H1 (cell line): ENCODE results near the gene DAZAP1. TPM values are rescaled to one million over a fixed set of nuclear protein-coding genes. Genes with fewer than 3 reads are reported as not detected.

Source experiments
- CTCF ChIA-PET: fragments of 300-600 bp; sonication (Branson Sonifier 250); formaldehyde crosslinking; loops from one replicate; lab custom pipeline; 2021; ENCODE audit not compliant: partially characterized antibody; lab: Charles Lee
- POLR2A ChIA-PET: fragments of 300-600 bp; sonication (Branson Sonifier 250); formaldehyde crosslinking; loops from one replicate; lab custom pipeline; 2021; ENCODE audit warnings: inconsistent platforms; ENCODE audit not compliant: partially characterized antibody; lab: Charles Lee
- DNase-seq, 2 experiments: peaks; one replicate each; pipeline versions ENCODE4 v3.0.0 to v3.0.0-alpha.2; 2010 to 2022; ENCODE audit warnings: low spot score in 2 of 2, low read depth in 1 of 2, mixed read lengths in 1 of 2
- FAIRE-seq: peaks from 2 replicates; lab custom pipeline; 2011; peaks lifted over from hg19 to GRCh38; lab: Jason Lieb, UNC
- H2AFZ ChIP-seq: 2 replicates; pipeline ENCODE4 v1.8.1; 2012; ENCODE audit warnings: low read length, inconsistent platforms
- H2AK5ac ChIP-seq: 2 replicates; pipeline ENCODE4 v1.6.1; 2013; ENCODE audit warnings: low read depth, low read length
- H2BK120ac ChIP-seq: replicated peaks from 2 replicates; pipeline ENCODE3; 2013; ENCODE audit warnings: low read depth, low read length, inconsistent platforms
- H2BK12ac ChIP-seq: 2 replicates; pipeline ENCODE4 v1.6.1; 2013; ENCODE audit warnings: low read depth, low read length
- H2BK15ac ChIP-seq: 2 replicates; pipeline ENCODE4 v1.6.1; 2013; ENCODE audit warnings: low read length
- H2BK20ac ChIP-seq: 2 replicates; pipeline ENCODE4 v1.6.1; 2013; ENCODE audit warnings: low read length
- H2BK5ac ChIP-seq: 2 replicates; pipeline ENCODE4 v1.6.1; 2013; ENCODE audit warnings: low read depth, low read length
- H3K14ac ChIP-seq: 2 replicates; pipeline ENCODE4 v1.6.1; 2013; ENCODE audit warnings: inconsistent platforms; ENCODE audit not compliant: insufficient read length
- H3K18ac ChIP-seq: 2 replicates; pipeline ENCODE4 v1.6.1; 2013; ENCODE audit warnings: low read length; ENCODE audit errors: extremely low read depth
- H3K23ac ChIP-seq: 2 replicates; pipeline ENCODE4 v1.6.1; 2013; ENCODE audit warnings: inconsistent platforms; ENCODE audit not compliant: insufficient read length
- H3K23me2 ChIP-seq: 2 replicates; pipeline ENCODE4 v1.6.1; 2013; ENCODE audit warnings: low read depth, low read length
- H3K27ac ChIP-seq: 2 replicates; pipeline ENCODE4 v1.6.1; 2011; ENCODE audit warnings: low read depth, low read length, inconsistent platforms
- H3K27me3 ChIP-seq, 4 experiments: replicated peaks in 1 of 4; 1 replicate in 1 of 4; 2 replicates in 3 of 4; pipeline versions ENCODE4 v1.6.1 to v1.8.1; 2011 to 2013; ENCODE audit warnings: low read length in 3 of 4, mild to moderate bottlenecking in 3 of 4, inconsistent platforms in 2 of 4, mixed read lengths in 2 of 4, moderate library complexity in 1 of 4; ENCODE audit not compliant: control insufficient read depth in 3 of 4, insufficient read depth in 3 of 4; ENCODE audit errors: extremely low read depth in 1 of 4
- H3K36me3 ChIP-seq, 4 experiments: 2 replicates each; pipeline versions ENCODE4 v1.6.1 to v1.8.1; 2011 to 2013; ENCODE audit warnings: mild to moderate bottlenecking in 4 of 4, low read length in 3 of 4, moderate library complexity in 2 of 4, control low read depth in 1 of 4, inconsistent platforms in 1 of 4; ENCODE audit not compliant: insufficient read depth in 4 of 4, control insufficient read depth in 2 of 4
- H3K4ac ChIP-seq: replicated peaks from 2 replicates; pipeline ENCODE3; 2013; ENCODE audit warnings: low read length, low read depth, mixed read lengths, inconsistent platforms; ENCODE audit not compliant: insufficient read length
- H3K4me1 ChIP-seq, 4 experiments: replicated peaks in 1 of 4; 1 replicate in 1 of 4; 2 replicates in 3 of 4; pipeline versions ENCODE4 v1.6.1 to v1.8.1; 2011 to 2013; ENCODE audit warnings: low read length in 3 of 4, inconsistent platforms in 2 of 4, mixed read lengths in 1 of 4; ENCODE audit not compliant: insufficient read depth in 4 of 4, control insufficient read depth in 3 of 4
- H3K4me2 ChIP-seq, 2 experiments: 2 replicates each; pipeline versions ENCODE4 v1.6.1 to v1.8.1; 2011 to 2013; ENCODE audit warnings: low read depth in 2 of 2, low read length in 2 of 2, control low read depth in 1 of 2, inconsistent platforms in 1 of 2, mild to moderate bottlenecking in 1 of 2; ENCODE audit not compliant: insufficient read depth in 1 of 2
- H3K4me3 ChIP-seq, 4 experiments: fragments of 200-600, 300-600 bp in 1 of 4; sonication (generic), shearing (Covaris generic), sonication (Bioruptor Twin) in 1 of 4; 2 replicates each; pipeline versions ENCODE4 v1.5.1 to v1.8.1; 2011 to 2016; ENCODE audit warnings: low read length in 4 of 4, low read depth in 3 of 4, control low read depth in 2 of 4, inconsistent platforms in 2 of 4, mild to moderate bottlenecking in 2 of 4, mixed read lengths in 1 of 4, moderate library complexity in 1 of 4; ENCODE audit not compliant: insufficient read depth in 2 of 4; ENCODE audit errors: extremely low read depth in 1 of 4
- H3K56ac ChIP-seq: replicated peaks from 2 replicates; pipeline ENCODE3; 2013; ENCODE audit warnings: low read depth, mild to moderate bottlenecking, mixed read lengths, low read length, inconsistent platforms; ENCODE audit not compliant: insufficient read length
- H3K79me1 ChIP-seq: 2 replicates; pipeline ENCODE4 v1.6.1; 2013; ENCODE audit warnings: low read depth, low read length, control low read depth
- H3K79me2 ChIP-seq, 2 experiments: 2 replicates each; pipeline versions ENCODE4 v1.6.1 to v1.8.1; 2012 to 2013; ENCODE audit warnings: low read length in 2 of 2, mild to moderate bottlenecking in 2 of 2, inconsistent platforms in 1 of 2; ENCODE audit not compliant: insufficient read depth in 2 of 2, control insufficient read depth in 1 of 2
- H3K9ac ChIP-seq, 4 experiments: replicated peaks in 1 of 4; 1 replicate in 1 of 4; 2 replicates in 3 of 4; pipeline versions ENCODE4 v1.6.1 to v1.8.1; 2011 to 2013; ENCODE audit warnings: low read depth in 3 of 4, low read length in 3 of 4, control low read depth in 2 of 4, mild to moderate bottlenecking in 2 of 4, moderate library complexity in 2 of 4, inconsistent platforms in 1 of 4; ENCODE audit errors: extremely low read depth in 1 of 4
- H3K9me3 ChIP-seq, 2 experiments: 2 replicates each; pipeline versions ENCODE4 v1.6.1 to v1.8.1; 2012 to 2013; ENCODE audit warnings: mild to moderate bottlenecking in 2 of 2, moderate library complexity in 2 of 2, control low read depth in 1 of 2, inconsistent platforms in 1 of 2, low read depth in 1 of 2, low read length in 1 of 2, mixed read lengths in 1 of 2; ENCODE audit not compliant: insufficient read depth in 2 of 2
- H4K20me1 ChIP-seq, 2 experiments: replicated peaks in 1 of 2; 2 replicates each; pipeline versions ENCODE3 to v1.8.1; 2011 to 2013; ENCODE audit warnings: inconsistent platforms in 2 of 2, low read length in 2 of 2, mild to moderate bottlenecking in 1 of 2; ENCODE audit not compliant: insufficient read depth in 2 of 2, control insufficient read depth in 1 of 2
- H4K5ac ChIP-seq: 2 replicates; pipeline ENCODE4 v1.6.1; 2013; ENCODE audit warnings: low read length, low read depth, mixed read lengths, inconsistent platforms; ENCODE audit not compliant: insufficient read length
- H4K8ac ChIP-seq: 2 replicates; pipeline ENCODE4 v1.8.0; 2013; ENCODE audit warnings: mild to moderate bottlenecking, moderate library complexity, low read length, inconsistent platforms; ENCODE audit not compliant: insufficient read depth; ENCODE audit errors: extremely low read depth
- H4K91ac ChIP-seq: replicated peaks from 2 replicates; pipeline ENCODE3; 2013; ENCODE audit warnings: low read length, mixed read lengths, inconsistent platforms; ENCODE audit not compliant: insufficient read length
- BACH1 ChIP-seq: IDR thresholded peaks from 2 replicates; pipeline ENCODE4 v1.6.1; 2012; ENCODE audit warnings: low read length, improper control_type of control experiment
- E2F6 ChIP-seq: IDR thresholded peaks from 2 replicates; pipeline ENCODE4 v1.6.1; 2012; ENCODE audit warnings: inconsistent platforms
- MAFK ChIP-seq: IDR thresholded peaks from 2 replicates; pipeline ENCODE4 v1.6.1; 2012; ENCODE audit warnings: low read depth, mild to moderate bottlenecking, improper control_type of control experiment, low read length
- POLR2A ChIP-seq, 2 experiments: IDR thresholded peaks; 1 replicate in 1 of 2; 2 replicates in 1 of 2; pipeline ENCODE4 v1.6.1; 2011; ENCODE audit warnings: low read depth in 2 of 2, low read length in 2 of 2, mild to moderate bottlenecking in 2 of 2; ENCODE audit errors: control extremely low read depth in 1 of 2
- RFX5 ChIP-seq: IDR thresholded peaks from 2 replicates; pipeline ENCODE4 v1.6.1; 2011; ENCODE audit warnings: low read depth, low read length, improper control_type of control experiment, borderline replicate concordance
- RNF2 ChIP-seq: fragments of 200-900, 300-1000 bp; sonication (generic); IDR thresholded peaks from 2 replicates; pipeline ENCODE4 v1.7.1; 2016; ENCODE audit warnings: borderline replicate concordance, low read depth, mild to moderate bottlenecking, antibody characterized with exemption, low read length; ENCODE audit not compliant: poor library complexity, severe bottlenecking; ENCODE audit errors: missing control alignments
- SAP30 ChIP-seq: fragments of 300-600 bp; sonication (generic); IDR thresholded peaks from 2 replicates; pipeline ENCODE4 v1.7.1; 2012; ENCODE audit warnings: low read length, moderate library complexity, mild to moderate bottlenecking, inconsistent platforms; ENCODE audit not compliant: insufficient read depth, insufficient replicate concordance
- TAF1 ChIP-seq: IDR thresholded peaks from 2 replicates; pipeline ENCODE4 v1.6.1; 2011; ENCODE audit warnings: mild to moderate bottlenecking, low read depth, low read length
- ZNF274 ChIP-seq: IDR thresholded peaks from 2 replicates; pipeline ENCODE4 v1.7.0; 2012; ENCODE audit warnings: low read length, borderline replicate concordance; ENCODE audit errors: extremely low read depth
- WGBS, 2 experiments: shearing (Covaris generic) in 1 of 2; methylation state at CpG; one replicate each; pipeline versions ENCODE4 v1.1.6 to v1.1.7; 2013 to 2015; ENCODE audit warnings: low lambda C conversion rate in 2 of 2, mixed read lengths in 2 of 2, inconsistent platforms in 1 of 2, low coverage in 1 of 2, missing lambda C conversion rate in 1 of 2; ENCODE audit not compliant: insufficient replicate concordance in 2 of 2, insufficient coverage in 1 of 2, insufficient read length in 1 of 2; ENCODE audit errors: extremely low coverage in 1 of 2, missing lambda C conversion rate in 1 of 2; 5-methylcytosine and 5-hydroxymethylcytosine counted together
- polyA plus RNA-seq, 7 experiments: library from polyadenylated mRNA; depleted of rRNA in 3 of 7; stranded (reverse) in 5 of 7; unstranded in 2 of 7; fragments of >200 nt in 5 of 7; fragments of 200-250 nt in 2 of 7; gene quantifications; 1 replicate in 5 of 7; 2 replicates in 1 of 7; 4 replicates in 1 of 7; pipeline versions ENCODE4 v1.2.1 to v1.2.3, GENCODE V29; 2011 to 2013; ENCODE audit warnings: missing spikeins in 2 of 7, mixed read lengths in 2 of 7
- total RNA-seq: library from RNA; stranded (reverse); fragmentation: NEBNext Ultra II Directional; extraction: Animal tissue kit (Norgen Biotek cat#: 25700); gene quantifications from 2 replicates; pipeline ENCODE4 v1.2.1, GENCODE V29; 2021

DAZAP1 gene
- total and polyA plus RNA-seq, 2 of the 8 experiments (the other 6 are each of a cell fraction or from before 2014, with no cell fraction given), result 79.6 to 341 TPM

- H3K79me1 ChIP-seq, result peaks cover 25% of the 10 kb centered on the region
- H3K27me3 ChIP-seq, result no peaks in the 10 kb centered on the region
- peaks cover 14 to 37% (median 26%) of the 10 kb centered on the region in 4 experiments for H3K36me3 ChIP-seq
- peaks cover 8 to 27% (median 18%) of the 10 kb centered on the region in 4 experiments for H3K4me1 ChIP-seq
- H2BK5ac ChIP-seq, result peak overlapping the region; percentile 93
- no peak overlapping the region for H2BK120ac ChIP-seq
- H3K23ac ChIP-seq, result no peak overlapping the region
- no peak overlapping the region for H4K8ac ChIP-seq
- no peak overlapping the region for H3K14ac ChIP-seq
- peak overlapping the region; percentile 60; the same call in 1 of the 2 replicates for H3K18ac ChIP-seq
- H2BK12ac ChIP-seq, result no peak overlapping the region
- H3K23me2 ChIP-seq, result peaks cover 2% of the 10 kb centered on the region; the same call in 1 of the 2 replicates
- peaks cover 50 to 95% of the 10 kb centered on the region in 2 experiments for H3K79me2 ChIP-seq
- H2BK15ac ChIP-seq, result no peak overlapping the region
- no peaks in the 10 kb centered on the region for H3K9me3 ChIP-seq
- 0 out of 2 replicates have a peak overlapping the region, but pooled peaks have one; percentile 83 for H2AK5ac ChIP-seq
- H3K4ac ChIP-seq, result no peak overlapping the region
- H4K5ac ChIP-seq, result no peak overlapping the region
- H3K27ac ChIP-seq, result peak overlapping the region; percentile 18; the same call in 1 of the 2 replicates
- DNase-seq, result no peak
- no peak for FAIRE-seq
- ChIA-PET CTCF (interaction anchor here (0.6 to 1.6 kb wide), 3 partner anchors 11 to 39 kb away, joined by 3 to 5 read pairs (median 4); no protein-coding TSS in a partner anchor), POLR2A (interaction anchor here (0.8 to 2.4 kb wide), 9 partner anchors 9 to 141 kb away, joined by 3 to 9 read pairs (median 4); partner anchors contain the start of gene FAM174C)
- no peak overlapping the region for H3K56ac ChIP-seq
- peak overlapping the region in 2 of 4 experiments; percentile 32 to 42; a peak in 1 of 8 replicates for H3K4me3 ChIP-seq
- H4K20me1 ChIP-seq, result peaks cover 61 to 64% of the 10 kb centered on the region in 2 experiments
- H3K4me2 ChIP-seq, result peak overlapping the region; percentile 60 to 72
- no peak overlapping the region for H2BK20ac ChIP-seq
- WGBS, 2 experiments, result 89% methylated on average over 28 of the region's 28 CpGs; no CpG with 5 or more reads in 1 of the 2 experiments
- no peak overlapping the region for H2AFZ ChIP-seq
- H3K9ac ChIP-seq, result peak overlapping the region in 3 of 4 experiments; percentile 22 to 28 (median 25); a peak in 4 of 7 replicates
- no peak overlapping the region for H4K91ac ChIP-seq
- TF ChIP-seq TAF1 (no peak), BACH1 (no peak), RFX5 (no peak), E2F6 (no peak), ZNF274 (no peak), MAFK (no peak), SAP30 (no peak), POLR2A (IDR thresholded peaks at IDR 0.05; ENCODE audit: control extremely low read depth in 1 of 2, low read depth in 2 of 2, low read length in 2 of 2) (no peak), RNF2 (no peak)
Observed at GRCh38 chr19:1416014-1416841, 8.8 kb downstream of the DAZAP1 start.
